Right renal pelvis (tissue), 4 donors: ENCODE measurements around the gene SAMD4A. TPM values are rescaled to one million over a fixed set of nuclear protein-coding genes. Genes with fewer than 3 reads are reported as not detected.

ENCODE experiments used
- DNase-seq, 4 donors: peaks; one replicate each; pipeline ENCODE4 v3.0.0-alpha.2; 2013; ENCODE audit warnings: low read depth in 4 of 4, low spot score in 3 of 4, missing footprints in 1 of 4
- polyA plus RNA-seq, 4 donors: library from polyadenylated mRNA; unstranded; fragments of 120-200 nt; gene quantifications; one replicate each; pipeline ENCODE4 v1.2.1, GENCODE V29; 2013; ENCODE audit not compliant: insufficient read length in 4 of 4

The SAMD4A gene
- polyA plus RNA-seq, 4 donors = 8.2 to 10.8 (median 9.8) TPM

GRCh38 chr14:54697803-54698202, 130.9 kb downstream of the SAMD4A start:
- no peak for DNase-seq

- DNase-seq = no peak
Measured at GRCh38 chr14:54698501-54698900, 131.6 kb downstream of the SAMD4A start.

GRCh38 chr14:54698966-54699530, 132.1 kb downstream of the SAMD4A start:
- DNase-seq = no peak

- no peak for DNase-seq
Measured at GRCh38 chr14:54699735-54700134, 132.8 kb downstream of the SAMD4A start.

- no peak for DNase-seq
Measured at GRCh38 chr14:54700717-54701116, 133.8 kb downstream of the SAMD4A start.

- DNase-seq = no peak
Measured at GRCh38 chr14:54702014-54702491, 135.1 kb downstream of the SAMD4A start.

GRCh38 chr14:54702492-54702891, 135.6 kb downstream of the SAMD4A start:
- no peak for DNase-seq

GRCh38 chr14:54703082-54703481, 136.2 kb downstream of the SAMD4A start:
- no peak for DNase-seq

GRCh38 chr14:54703724-54704123, 136.8 kb downstream of the SAMD4A start:
- no peak for DNase-seq

- DNase-seq = no peak
Measured at GRCh38 chr14:54704768-54705167, 137.8 kb downstream of the SAMD4A start.

- no peak for DNase-seq
Measured at GRCh38 chr14:54706769-54707168, 139.8 kb downstream of the SAMD4A start.

GRCh38 chr14:54708161-54708560, 141.2 kb downstream of the SAMD4A start:
- DNase-seq = no peak

- no peak for DNase-seq
Measured at GRCh38 chr14:54708982-54709381, 142.1 kb downstream of the SAMD4A start.

GRCh38 chr14:54709444-54709843, 142.5 kb downstream of the SAMD4A start:
- no peak for DNase-seq

- no peak for DNase-seq
Measured at GRCh38 chr14:54709867-54710266, 142.9 kb downstream of the SAMD4A start.

GRCh38 chr14:54711312-54711711, 144.4 kb downstream of the SAMD4A start:
- DNase-seq = no peak

GRCh38 chr14:54711812-54712464, 145.0 kb downstream of the SAMD4A start:
- DNase-seq = no peak

GRCh38 chr14:54712465-54713200, 145.7 kb downstream of the SAMD4A start:
- DNase-seq = no peak

GRCh38 chr14:54713379-54713778, 146.5 kb downstream of the SAMD4A start:
- no peak for DNase-seq

GRCh38 chr14:54715239-54715638, 148.3 kb downstream of the SAMD4A start:
- no peak for DNase-seq

- no peak for DNase-seq
Measured at GRCh38 chr14:54715811-54716210, 148.9 kb downstream of the SAMD4A start.

GRCh38 chr14:54716862-54717261, 149.9 kb downstream of the SAMD4A start:
- DNase-seq = no peak
